Measurements from ENCODE around the gene STK39. TPM values are rescaled to one million over a fixed set of nuclear protein-coding genes. Genes with fewer than 3 reads are reported as not detected.

STK39 gene
- total RNA-seq, 1 donor from 2014 or later: 28.2 TPM

- TF ChIP-seq, protein P1, sequence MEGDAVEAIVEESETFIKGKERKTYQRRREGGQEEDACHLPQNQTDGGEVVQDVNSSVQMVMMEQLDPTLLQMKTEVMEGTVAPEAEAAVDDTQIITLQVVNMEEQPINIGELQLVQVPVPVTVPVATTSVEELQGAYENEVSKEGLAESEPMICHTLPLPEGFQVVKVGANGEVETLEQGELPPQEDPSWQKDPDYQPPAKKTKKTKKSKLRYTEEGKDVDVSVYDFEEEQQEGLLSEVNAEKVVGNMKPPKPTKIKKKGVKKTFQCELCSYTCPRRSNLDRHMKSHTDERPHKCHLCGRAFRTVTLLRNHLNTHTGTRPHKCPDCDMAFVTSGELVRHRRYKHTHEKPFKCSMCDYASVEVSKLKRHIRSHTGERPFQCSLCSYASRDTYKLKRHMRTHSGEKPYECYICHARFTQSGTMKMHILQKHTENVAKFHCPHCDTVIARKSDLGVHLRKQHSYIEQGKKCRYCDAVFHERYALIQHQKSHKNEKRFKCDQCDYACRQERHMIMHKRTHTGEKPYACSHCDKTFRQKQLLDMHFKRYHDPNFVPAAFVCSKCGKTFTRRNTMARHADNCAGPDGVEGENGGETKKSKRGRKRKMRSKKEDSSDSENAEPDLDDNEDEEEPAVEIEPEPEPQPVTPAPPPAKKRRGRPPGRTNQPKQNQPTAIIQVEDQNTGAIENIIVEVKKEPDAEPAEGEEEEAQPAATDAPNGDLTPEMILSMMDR (conservative IDR thresholded peaks at IDR 0.05): no peak
- Mint-ChIP-seq H3K9me3 (no peaks in the 10 kb centered on the region), H3K36me3 (ENCODE audit: low read depth) (no peaks in the 10 kb centered on the region), H3K4me1 (peaks cover 21% of the 10 kb centered on the region), H3K27me3 (ENCODE audit: low read depth) (no peaks in the 10 kb centered on the region), H3K4me3 (no peak overlapping the region), H3K27ac (ENCODE audit: unreplicated experiment) (no peak overlapping the region)
- no peak for DNase-seq (ENCODE audit: low read depth, low spot score)
Observed at GRCh38 chr2:168143813-168144212, 103.6 kb downstream of the STK39 start.

DNA sequence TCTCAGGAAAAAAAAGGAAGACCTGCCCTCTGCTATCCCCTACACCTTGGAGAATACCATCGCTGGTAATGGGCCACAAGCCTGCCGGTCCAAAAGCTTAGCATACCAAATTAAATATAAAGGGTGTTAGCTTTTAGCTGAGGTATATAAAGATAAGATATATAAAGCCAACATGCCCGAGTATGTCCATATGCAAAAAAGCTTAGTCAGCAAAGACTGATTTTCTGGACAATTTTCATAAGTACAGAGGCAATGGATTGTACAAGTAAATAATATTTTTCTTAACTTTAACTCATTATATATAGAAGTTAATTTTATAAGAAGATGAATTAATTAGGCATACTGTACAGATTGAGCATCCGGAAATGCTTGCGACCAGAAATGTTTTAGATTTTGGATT lies 106.5 kb downstream of the STK39 start:
- Mint-ChIP-seq H3K4me1 (peaks cover 45% of the 10 kb centered on the region), H3K27me3 (ENCODE audit: low read depth) (no peaks in the 10 kb centered on the region), H3K4me3 (no peak overlapping the region), H3K9me3 (peaks cover 2% of the 10 kb centered on the region), H3K36me3 (ENCODE audit: low read depth) (no peaks in the 10 kb centered on the region), H3K27ac (ENCODE audit: unreplicated experiment) (no peak overlapping the region)
- DNase-seq (ENCODE audit: low read depth, low spot score): no peak
- TF ChIP-seq, protein P1 (conservative IDR thresholded peaks at IDR 0.05): no peak

- no peak for DNase-seq (ENCODE audit: low read depth, low spot score)
- no peaks in the 10 kb centered on the region for H3K27me3 Mint-ChIP-seq (ENCODE audit: low read depth)
- peaks cover 6% of the 10 kb centered on the region for H3K36me3 Mint-ChIP-seq (ENCODE audit: low read depth)
- peak overlapping the region; percentile 91 for H3K27ac Mint-ChIP-seq (ENCODE audit: unreplicated experiment)
- H3K4me1 Mint-ChIP-seq: peaks cover 51% of the 10 kb centered on the region
- TF ChIP-seq, protein P1 (conservative IDR thresholded peaks at IDR 0.05): no peak
- peaks cover 4% of the 10 kb centered on the region for H3K9me3 Mint-ChIP-seq
- H3K4me3 Mint-ChIP-seq: peak overlapping the region; percentile 17
Observed at GRCh38 chr2:168139852-168140251, 107.5 kb downstream of the STK39 start.

GRCh38 chr2:168138901-168139300 lies 108.5 kb downstream of the STK39 start:
- Mint-ChIP-seq H3K36me3 (ENCODE audit: low read depth) (peaks cover 6% of the 10 kb centered on the region), H3K4me1 (peaks cover 55% of the 10 kb centered on the region), H3K4me3 (peak overlapping the region; percentile 62), H3K9me3 (peaks cover 4% of the 10 kb centered on the region), H3K27ac (ENCODE audit: unreplicated experiment) (peak overlapping the region; percentile 93), H3K27me3 (ENCODE audit: low read depth) (no peaks in the 10 kb centered on the region)
- DNase-seq (ENCODE audit: low read depth, low spot score): no peak
- TF ChIP-seq, protein P1 (conservative IDR thresholded peaks at IDR 0.05): no peak

DNA sequence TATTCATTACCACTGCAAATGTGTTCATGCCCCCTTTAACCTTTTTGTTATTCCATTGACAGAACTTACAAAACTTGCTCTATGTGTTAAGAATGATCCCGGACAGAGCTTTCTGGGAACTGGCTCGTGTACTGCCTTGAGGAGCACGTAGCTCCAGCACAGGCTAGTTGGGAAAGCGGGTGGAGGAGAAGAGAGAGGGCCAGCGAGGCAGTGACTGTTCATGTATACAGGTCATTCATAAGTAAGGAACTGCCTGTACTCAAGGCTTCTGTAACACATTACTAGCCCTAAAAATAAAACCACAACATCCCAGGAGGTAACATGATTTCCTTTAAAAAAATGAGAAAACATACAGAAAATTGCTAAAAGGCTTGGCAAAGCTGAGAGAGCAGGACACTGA lies 109.0 kb downstream of the STK39 start:
- peaks cover 55% of the 10 kb centered on the region for H3K4me1 Mint-ChIP-seq
- TF ChIP-seq, protein P1 (conservative IDR thresholded peaks at IDR 0.05): no peak
- peaks cover 4% of the 10 kb centered on the region for H3K9me3 Mint-ChIP-seq
- peaks cover 6% of the 10 kb centered on the region for H3K36me3 Mint-ChIP-seq (ENCODE audit: low read depth)
- peak overlapping the region; percentile 62 for H3K4me3 Mint-ChIP-seq
- DNase-seq (ENCODE audit: low read depth, low spot score): peak; percentile 18
- H3K27ac Mint-ChIP-seq (ENCODE audit: unreplicated experiment): peak overlapping the region; percentile 93
- H3K27me3 Mint-ChIP-seq (ENCODE audit: low read depth): no peaks in the 10 kb centered on the region

Data from neural crest cell (in vitro differentiated cells).